ENCODE results near the gene SHANK2. TPM values are rescaled to one million over a fixed set of nuclear protein-coding genes. Genes with fewer than 3 reads are reported as not detected.

Gene SHANK2
- total RNA-seq, 1 donor from 2014 or later: 65.9 TPM

- DNase-seq (ENCODE audit: low read depth): no peak
Observed at GRCh38 chr11:71202598-71202944, 49.8 kb downstream of the SHANK2 start.

Other genes with a start within 250 kb of the SHANK2 start
- gene DHCR7, start 195.8 kb upstream of the SHANK2 start, total RNA-seq: 28.0 and 58.7 TPM in 2 replicates
- gene NADSYN1, start 200.6 kb upstream of the SHANK2 start, total RNA-seq: 68.9 and 80.6 TPM in 2 replicates

Data from renal cortical epithelial cell (primary cell).